ENCODE measurements around the gene ZNF277.

Gene ZNF277

GRCh38 chr7:112192236-112193154 is 14.0 kb upstream of the ZNF277 start:
- no peak for TF ChIP-seq CTCF (conservative IDR thresholded peaks at IDR 0.05; ENCODE audit: low read depth, low read length)
- H3K4me3 ChIP-seq (ENCODE audit: low read length): no peak overlapping the region
- no peak for DNase-seq (ENCODE audit: low read depth)

- H3K4me3 ChIP-seq (ENCODE audit: low read length): no peak overlapping the region
- TF ChIP-seq CTCF (conservative IDR thresholded peaks at IDR 0.05; ENCODE audit: low read depth, low read length): no peak
- no peak for DNase-seq (ENCODE audit: low read depth)
Measured at GRCh38 chr7:112193915-112194502, 12.5 kb upstream of the ZNF277 start.

GRCh38 chr7:112195717-112196116 is 10.8 kb upstream of the ZNF277 start:
- DNase-seq (ENCODE audit: low read depth): no peak
- TF ChIP-seq CTCF (conservative IDR thresholded peaks at IDR 0.05; ENCODE audit: low read depth, low read length): no peak
- H3K4me3 ChIP-seq (ENCODE audit: low read length): no peak overlapping the region

- no peak overlapping the region for H3K4me3 ChIP-seq (ENCODE audit: low read length)
- no peak for TF ChIP-seq CTCF (conservative IDR thresholded peaks at IDR 0.05; ENCODE audit: low read depth, low read length)
- no peak for DNase-seq (ENCODE audit: low read depth)
Measured at GRCh38 chr7:112197322-112197721, 9.2 kb upstream of the ZNF277 start.

- no peak for DNase-seq (ENCODE audit: low read depth)
- no peak for TF ChIP-seq CTCF (conservative IDR thresholded peaks at IDR 0.05; ENCODE audit: low read depth, low read length)
- no peak overlapping the region for H3K4me3 ChIP-seq (ENCODE audit: low read length)
Measured at GRCh38 chr7:112199035-112199655, 7.3 kb upstream of the ZNF277 start.

- no peak overlapping the region for H3K4me3 ChIP-seq (ENCODE audit: low read length)
- no peak for TF ChIP-seq CTCF (conservative IDR thresholded peaks at IDR 0.05; ENCODE audit: low read depth, low read length)
Measured at GRCh38 chr7:112199672-112200071, 6.8 kb upstream of the ZNF277 start.

More at GRCh38 chr7:112199672-112200071, 6.8 kb upstream of the ZNF277 start:
- no peak for DNase-seq (ENCODE audit: low read depth)
